NCI-H2171 treated with DMSO at 0.1 percent for 48 hours (cell line): ENCODE results near the gene BCAN.

Source experiments
- DNase-seq: peaks from one replicate; lab custom pipeline; 2025; lab: John Stamatoyannopoulos, UW

The BCAN gene

GRCh38 chr1:156644640-156645039, 2.7 kb downstream of the BCAN start:
- DNase-seq: no peak

DNA sequence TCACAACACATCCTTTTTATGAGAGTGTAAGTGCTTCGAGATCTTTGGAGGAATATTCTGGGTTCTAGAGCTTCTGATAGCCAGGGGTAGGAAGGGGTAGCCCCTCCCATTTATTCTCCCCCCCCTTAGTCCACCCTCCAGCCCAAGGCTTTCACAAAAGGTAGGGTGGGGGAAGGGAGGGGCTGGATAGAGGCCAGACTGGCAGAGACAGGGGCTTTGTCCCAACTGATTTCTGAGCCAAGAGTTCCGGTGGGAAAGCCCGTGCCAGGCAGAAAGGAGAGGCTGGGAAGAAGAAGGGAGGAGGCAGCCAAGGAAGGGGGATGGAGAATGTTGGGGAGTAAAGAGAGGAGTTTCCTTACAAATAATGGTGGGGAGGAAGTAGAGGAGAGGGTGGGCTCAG, 3.1 kb downstream of the BCAN start:
- no peak for DNase-seq

- DNase-seq: no peak
Measured at GRCh38 chr1:156645666-156646065, 3.7 kb downstream of the BCAN start.

- no peak for DNase-seq
Measured at GRCh38 chr1:156646738-156647211, 4.9 kb downstream of the BCAN start.

- no peak for DNase-seq
Measured at GRCh38 chr1:156647351-156647750, 5.4 kb downstream of the BCAN start.

GRCh38 chr1:156648496-156648895, 6.6 kb downstream of the BCAN start:
- peak; percentile 16 for DNase-seq

DNA sequence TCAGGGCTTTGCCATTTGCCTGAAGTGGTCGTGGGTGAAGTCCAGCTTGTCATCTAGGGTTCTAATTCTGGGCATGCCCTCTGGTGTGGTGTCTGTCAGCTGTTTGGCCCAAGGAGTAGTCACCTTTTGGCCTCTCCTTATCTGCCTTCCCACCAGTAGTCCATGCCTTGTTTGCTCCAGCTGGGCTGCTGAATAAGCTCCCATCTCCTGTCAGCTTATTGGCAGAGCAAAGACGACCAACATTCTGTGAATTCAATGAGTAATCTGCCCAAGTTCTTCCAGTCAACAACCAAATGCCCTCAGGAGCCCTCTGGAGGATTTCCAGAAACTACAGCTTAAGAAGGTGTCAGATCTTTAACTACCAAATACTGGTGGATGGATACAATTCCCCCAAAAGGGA, 7.0 kb downstream of the BCAN start:
- no peak for DNase-seq

DNA sequence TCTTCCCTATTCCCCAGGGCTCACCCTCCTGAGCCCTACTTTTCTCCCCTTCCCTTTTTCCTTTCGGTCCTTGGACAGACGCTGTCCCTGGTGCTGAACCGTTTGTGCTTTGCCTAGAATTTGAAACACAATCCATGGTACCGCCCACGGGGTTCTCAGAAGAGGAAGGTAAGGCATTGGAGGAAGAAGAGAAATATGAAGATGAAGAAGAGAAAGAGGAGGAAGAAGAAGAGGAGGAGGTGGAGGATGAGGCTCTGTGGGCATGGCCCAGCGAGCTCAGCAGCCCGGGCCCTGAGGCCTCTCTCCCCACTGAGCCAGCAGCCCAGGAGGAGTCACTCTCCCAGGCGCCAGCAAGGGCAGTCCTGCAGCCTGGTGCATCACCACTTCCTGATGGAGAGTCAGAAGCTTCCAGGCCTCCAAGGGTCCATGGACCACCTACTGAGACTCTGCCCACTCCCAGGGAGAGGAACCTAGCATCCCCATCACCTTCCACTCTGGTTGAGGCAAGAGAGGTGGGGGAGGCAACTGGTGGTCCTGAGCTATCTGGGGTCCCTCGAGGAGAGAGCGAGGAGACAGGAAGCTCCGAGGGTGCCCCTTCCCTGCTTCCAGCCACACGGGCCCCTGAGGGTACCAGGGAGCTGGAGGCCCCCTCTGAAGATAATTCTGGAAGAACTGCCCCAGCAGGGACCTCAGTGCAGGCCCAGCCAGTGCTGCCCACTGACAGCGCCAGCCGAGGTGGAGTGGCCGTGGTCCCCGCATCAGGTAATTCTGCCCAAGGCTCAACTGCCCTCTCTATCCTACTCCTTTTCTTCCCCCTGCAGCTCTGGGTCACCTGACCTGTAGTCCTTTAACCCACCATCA, 10.4 kb downstream of the BCAN start:
- no peak for DNase-seq

GRCh38 chr1:156652992-156653355, 11.1 kb downstream of the BCAN start:
- no peak for DNase-seq

DNA sequence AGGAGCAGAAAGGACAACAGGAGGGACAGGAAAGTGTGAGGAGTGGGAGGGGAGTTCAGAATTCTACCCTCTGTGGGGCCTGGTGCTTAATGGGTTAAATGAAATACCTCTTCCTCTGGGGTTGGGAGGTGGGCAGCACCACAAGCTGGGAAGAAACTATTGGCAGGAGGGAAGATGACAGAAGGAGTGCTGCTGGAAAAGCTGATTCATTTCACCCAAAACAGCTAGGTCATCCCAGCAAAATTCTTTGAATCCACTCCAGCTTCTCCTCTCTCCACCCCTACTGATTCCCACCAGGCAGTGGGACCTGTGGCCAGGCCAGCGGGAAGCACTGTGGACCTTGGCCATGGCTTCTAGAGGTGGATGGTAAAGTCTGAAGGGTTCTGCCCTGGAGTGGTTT, 12.8 kb downstream of the BCAN start:
- peak; percentile 40 for DNase-seq

GRCh38 chr1:156655151-156655903, 13.4 kb downstream of the BCAN start:
- DNase-seq: peak; percentile 58

- DNase-seq: no peak
Measured at GRCh38 chr1:156655904-156656516, 14.1 kb downstream of the BCAN start.

- peak; percentile 85 for DNase-seq
Measured at GRCh38 chr1:156656806-156657740, 15.2 kb downstream of the BCAN start.

- peak; percentile 44 for DNase-seq
Measured at GRCh38 chr1:156657741-156658319, 15.9 kb downstream of the BCAN start.

DNA sequence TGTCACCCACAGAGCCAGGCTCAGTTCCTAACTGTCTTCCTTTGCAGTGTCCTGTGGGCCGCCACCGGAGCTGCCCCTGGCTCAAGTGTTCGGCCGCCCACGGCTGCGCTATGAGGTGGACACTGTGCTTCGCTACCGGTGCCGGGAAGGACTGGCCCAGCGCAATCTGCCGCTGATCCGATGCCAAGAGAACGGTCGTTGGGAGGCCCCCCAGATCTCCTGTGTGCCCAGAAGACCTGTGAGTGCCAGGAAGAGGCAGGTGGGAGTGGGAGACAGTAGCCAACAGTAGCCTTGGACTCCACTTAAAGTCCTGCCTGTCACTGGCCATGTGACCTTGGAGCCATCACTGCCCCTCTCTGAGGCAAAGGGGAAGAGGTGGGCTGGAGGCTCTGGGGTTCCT, 16.6 kb downstream of the BCAN start:
- DNase-seq: no peak

DNA sequence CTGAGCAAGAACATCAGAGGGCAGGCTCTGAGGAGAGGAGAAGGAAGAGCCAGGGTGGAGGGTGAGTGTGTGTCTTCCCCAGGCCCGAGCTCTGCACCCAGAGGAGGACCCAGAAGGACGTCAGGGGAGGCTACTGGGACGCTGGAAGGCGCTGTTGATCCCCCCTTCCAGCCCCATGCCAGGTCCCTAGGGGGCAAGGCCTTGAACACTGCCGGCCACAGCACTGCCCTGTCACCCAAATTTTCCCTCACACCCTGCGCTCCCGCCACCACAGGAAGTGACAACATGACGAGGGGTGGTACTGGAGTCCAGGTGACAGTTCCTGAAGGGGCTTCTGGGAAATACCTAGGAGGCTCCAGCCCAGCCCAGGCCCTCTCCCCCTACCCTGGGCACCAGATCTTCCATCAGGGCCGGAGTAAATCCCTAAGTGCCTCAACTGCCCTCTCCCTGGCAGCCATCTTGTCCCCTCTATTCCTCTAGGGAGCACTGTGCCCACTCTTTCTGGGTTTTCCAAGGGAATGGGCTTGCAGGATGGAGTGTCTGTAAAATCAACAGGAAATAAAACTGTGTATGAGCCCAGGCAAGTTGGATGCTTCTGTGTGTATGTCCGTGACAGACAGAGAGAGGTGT, 17.1 kb downstream of the BCAN start:
- DNase-seq: no peak

DNA sequence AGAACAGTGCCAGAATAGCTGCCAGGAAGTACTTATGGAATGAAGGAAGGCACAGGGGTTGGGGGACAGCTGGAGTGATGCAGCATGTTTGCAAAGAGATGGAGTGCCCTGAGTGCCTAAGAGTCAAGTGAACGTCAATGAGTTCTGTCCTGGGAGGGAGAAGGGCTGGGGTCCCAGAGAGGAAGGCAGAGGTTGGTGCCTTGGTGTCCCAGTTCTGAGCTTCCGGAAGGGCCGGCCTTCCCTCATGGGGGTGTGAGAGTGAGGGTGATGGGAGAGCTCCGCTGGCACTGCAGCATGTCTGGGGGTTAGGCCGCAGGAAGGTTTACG, 17.7 kb downstream of the BCAN start:
- no peak for DNase-seq

DNA sequence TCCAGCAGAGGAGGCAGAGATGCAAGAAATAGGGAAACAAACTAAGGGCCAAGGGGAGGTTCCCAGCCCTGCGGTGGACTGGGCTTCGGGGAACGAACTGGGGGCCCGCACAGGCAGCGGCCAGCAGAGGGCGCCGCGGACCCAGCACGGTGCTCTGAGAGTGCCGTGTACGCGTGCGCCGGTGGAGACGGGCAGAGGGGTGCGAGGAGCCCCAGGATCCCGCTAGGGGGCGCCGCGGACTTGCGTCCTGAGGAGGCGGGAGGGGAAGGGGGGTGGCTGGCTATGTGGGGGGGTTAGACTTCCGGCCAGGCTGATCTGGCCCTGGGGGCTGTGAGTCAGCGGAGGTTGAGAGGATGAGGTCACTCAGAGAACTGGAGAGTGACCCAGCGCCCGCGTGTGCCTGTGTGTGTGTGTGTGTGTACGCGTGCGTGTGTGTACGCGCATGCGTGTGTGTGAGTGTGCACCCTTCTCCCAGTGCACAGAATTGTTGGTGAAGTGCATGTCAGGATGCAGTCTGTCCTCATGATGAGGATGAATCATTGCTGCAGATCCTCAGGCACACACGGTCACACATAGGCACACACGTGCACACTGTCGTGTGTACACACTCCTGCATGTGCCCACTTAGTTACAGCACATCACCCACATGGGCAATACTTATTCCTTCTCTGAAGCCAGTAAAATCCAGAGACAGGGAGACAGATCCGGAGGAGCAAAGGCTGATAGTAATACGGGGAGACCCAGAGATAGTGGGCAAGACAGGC, 18.3 kb downstream of the BCAN start:
- DNase-seq: peak; percentile 85

DNA sequence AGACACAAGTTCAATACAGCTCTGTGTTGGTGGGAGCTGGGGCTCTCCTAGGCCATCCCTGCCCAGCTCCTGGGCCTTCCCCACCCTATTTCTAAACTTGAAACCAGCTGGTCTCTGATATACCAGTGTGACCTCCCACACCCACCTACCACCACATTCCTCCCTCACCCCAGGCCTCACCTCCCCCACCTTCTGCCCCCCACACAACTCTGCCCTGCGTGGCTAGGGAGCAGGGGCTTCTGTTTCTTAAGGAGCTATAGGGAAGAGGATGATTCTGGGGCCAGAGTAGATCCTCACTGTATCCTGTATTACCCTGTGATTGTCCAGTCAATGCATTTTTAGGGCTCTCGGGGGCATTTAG, 18.8 kb downstream of the BCAN start:
- no peak for DNase-seq
